Measurements from ENCODE around the gene EDARADD. TPM values are rescaled to one million over a fixed set of nuclear protein-coding genes. Genes with fewer than 3 reads are reported as not detected.

Gene EDARADD
- total RNA-seq, 1 donor from 2014 or later: 0.20 TPM

DNA sequence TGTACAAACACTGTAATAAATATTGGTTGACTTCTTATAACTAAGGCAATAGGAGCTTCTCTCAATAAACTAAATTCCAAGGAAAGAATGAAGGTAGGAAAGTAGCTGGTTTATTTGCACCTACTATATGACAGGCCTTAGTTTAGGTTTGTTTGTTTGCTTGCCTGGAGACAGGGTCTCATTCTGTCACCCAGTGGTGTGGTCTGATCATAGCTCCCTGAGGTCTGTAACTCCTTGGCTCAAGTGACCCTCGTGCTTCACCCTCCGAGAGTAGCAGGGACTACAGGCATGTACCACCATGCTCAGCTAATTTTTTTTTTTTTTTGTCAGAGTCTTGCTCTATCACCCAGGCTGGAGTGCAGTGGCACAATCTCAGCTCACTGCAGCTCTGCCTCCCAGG is 1.9 kb upstream of the EDARADD start:
- ATAC-seq: no peak
- no peak for DNase-seq (ENCODE audit: low spot score)

- ATAC-seq (peak; percentile 56), DNase-seq (ENCODE audit: low spot score) (no peak)
These were observed 768 bp downstream of the EDARADD start for GRCh38 chr1:236394879-236395229.

DNA sequence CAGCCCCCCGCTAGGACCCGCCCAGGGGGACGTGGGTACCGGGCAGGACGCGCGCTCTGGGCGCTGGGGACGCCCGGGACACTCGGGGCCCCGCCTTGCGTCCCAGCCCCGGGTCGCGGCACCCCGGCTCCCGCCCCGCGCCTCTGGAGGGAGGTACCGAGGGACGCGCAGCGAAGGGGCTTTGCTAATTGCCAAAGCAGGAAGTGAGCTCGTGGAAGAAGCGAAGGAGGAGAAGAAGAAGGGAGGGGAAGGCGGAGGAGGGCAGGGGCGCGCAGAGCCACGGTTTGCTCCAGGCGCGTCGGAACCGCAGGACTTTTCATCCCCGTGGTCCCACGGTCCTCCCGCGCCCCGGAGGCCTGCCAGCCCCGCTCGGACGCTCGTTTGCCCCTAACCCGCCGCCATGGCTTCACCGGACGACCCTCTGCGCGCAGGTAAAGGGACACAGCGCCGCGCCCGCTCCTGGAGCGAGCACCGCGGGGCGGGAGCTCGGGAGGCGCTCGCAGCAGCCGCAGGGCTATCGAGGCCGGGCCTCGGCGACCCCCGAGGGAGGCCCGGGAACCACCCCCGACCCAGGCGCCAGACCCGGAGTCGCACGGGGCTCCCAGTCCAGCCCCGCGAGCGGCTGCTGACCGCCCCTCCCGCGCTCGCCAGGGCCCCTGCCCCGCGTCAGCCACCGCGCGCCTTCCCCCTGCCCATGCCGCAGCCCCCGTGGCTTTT is 1.3 kb downstream of the EDARADD start:
- ATAC-seq (peak; percentile 63), DNase-seq (ENCODE audit: low spot score) (no peak)

DNA sequence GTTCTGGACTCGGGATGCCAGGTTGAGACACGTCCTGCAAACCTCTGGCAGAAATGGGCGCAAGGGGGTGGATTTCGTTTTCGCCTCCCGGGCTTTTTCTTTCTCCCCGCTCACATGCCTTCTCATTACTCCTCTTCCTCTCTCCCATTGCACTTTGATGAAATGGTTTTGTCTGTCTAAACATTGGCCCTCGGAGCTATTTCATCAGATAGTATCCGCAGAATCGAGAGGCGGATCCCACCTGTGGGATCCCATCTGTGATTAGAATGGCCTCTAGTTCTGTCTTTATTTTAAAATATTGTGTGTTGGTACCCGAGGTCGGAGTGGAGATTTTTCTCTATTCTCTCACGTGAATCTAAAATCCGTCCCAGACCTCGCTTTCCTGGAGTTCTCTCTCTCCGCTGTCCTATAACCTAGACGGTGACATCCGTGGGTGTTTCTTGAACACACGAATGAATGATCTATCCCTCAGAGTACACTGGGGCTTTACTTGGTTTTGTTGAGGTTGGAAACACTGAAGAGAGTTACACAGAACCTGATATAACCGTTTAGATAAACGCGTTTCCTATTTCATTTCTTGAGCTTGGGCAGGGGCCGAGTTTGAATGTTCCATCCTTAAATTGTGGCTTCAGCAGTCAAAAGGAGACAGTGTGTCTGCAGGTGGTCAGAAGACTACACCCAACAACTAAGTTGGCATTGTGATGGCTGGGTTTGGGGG is 2.0 kb downstream of the EDARADD start:
- no peak for ATAC-seq
- no peak for DNase-seq (ENCODE audit: low spot score)

GRCh38 chr1:236396665-236397043 is 2.6 kb downstream of the EDARADD start:
- DNase-seq (ENCODE audit: low spot score): no peak

DNA sequence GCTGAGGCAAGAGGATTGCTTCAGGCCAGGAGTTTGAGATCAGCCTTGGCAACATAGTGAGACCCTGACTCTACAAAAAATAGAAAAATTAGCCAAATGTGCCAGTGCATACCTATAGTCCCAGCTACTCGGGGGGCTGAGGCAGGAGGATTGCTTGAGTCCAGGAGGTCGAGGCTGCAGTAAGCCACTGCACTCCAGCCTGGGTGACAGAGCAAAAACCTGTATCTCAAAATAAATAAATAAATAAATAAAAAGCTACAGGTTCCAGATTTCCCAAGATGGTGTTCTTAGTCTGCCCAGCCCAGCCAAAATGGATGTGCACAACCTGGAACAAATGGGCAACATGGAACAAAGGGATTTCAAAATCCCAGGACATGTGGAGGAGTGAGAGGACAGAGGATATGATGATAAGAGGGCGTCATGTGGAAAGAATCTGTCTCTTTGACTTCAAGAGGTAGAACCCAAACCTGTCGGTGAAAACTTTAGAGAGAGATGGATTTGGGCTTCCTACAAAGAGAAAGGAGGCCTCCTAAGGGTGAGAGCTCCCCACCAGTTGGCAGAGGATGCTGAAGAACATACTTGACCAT is 3.2 kb downstream of the EDARADD start:
- DNase-seq (ENCODE audit: low spot score): no peak

More at GRCh38 chr1:236396665-236397043, 2.6 kb downstream of the EDARADD start:
- no peak for ATAC-seq

DNA sequence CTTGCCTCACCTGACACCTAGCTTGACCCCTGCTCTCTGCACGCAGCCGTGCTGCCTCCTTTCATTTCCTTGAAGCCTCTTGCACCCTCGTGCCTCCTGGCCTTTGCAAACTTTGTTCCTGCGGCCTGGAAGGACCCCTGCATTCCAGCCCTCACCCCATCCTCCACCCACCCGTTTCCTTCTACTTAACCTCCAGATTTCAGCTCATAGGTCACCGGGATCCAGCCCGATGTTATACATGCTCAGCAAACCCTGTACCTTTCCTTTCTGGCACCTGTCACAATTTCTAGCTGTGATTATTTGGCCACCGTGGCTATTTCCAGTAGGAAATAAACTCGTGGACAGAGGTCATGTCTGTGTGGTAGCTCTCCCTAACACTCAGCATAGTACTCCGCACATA is 4.5 kb downstream of the EDARADD start:
- ATAC-seq: no peak

More for the DNA sequence above, 3.2 kb downstream of the EDARADD start:
- no peak for ATAC-seq

DNA sequence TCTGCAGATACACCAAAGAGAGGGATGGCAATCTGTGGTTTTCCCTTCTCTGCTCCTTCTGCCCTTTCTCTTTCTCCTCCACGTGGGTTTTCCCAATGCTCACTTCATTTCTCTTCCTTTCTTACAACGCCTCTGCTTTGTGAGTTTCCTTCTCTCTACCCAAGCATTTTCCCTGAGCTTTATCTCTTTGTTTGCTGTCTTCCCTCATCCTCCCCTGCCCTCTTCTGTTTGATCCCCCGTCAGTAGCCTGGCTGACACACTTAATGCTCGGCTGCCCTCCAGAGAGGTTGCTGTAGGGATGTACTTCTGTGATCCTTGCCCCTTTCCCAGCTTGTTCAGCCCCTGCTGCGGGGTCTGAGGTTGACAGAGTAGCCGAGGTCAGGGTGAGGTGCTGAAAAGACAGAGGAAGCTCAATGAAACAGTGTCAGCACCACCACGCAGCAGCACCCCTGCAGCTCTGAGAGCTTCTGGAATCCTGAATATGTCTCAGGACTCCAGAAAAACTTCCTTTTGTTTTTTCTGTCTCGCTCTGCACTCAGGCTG is 6.0 kb downstream of the EDARADD start:
- peak; percentile 32 for DNase-seq (ENCODE audit: low spot score)
- no peak for ATAC-seq

More for the DNA sequence above, 4.5 kb downstream of the EDARADD start:
- peak; percentile 21 for DNase-seq (ENCODE audit: low spot score)

DNA sequence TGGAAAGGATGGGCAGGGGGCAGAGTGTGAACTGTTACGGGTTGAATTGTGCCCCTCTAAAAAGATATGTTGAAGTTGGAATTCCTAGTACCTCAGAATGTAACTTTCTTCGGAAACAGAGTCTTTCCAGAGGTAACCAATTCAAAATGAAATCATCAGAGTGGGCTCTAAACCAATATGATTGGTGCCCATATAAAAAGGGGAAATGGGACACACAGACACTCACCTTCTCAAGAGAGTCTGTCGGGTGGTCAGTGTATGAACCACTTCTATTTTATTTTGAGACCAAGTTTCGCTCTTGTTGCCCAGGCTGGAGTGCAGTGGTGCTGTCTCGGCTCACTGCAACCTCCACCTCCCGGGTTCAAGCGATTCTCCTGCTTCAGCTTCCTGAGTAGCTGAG is 7.6 kb downstream of the EDARADD start:
- ATAC-seq: no peak
- DNase-seq (ENCODE audit: low spot score): no peak

- ATAC-seq (no peak), DNase-seq (ENCODE audit: low spot score) (no peak)
These were observed 10.0 kb downstream of the EDARADD start for GRCh38 chr1:236403905-236404696.

- no peak for ATAC-seq
- DNase-seq (ENCODE audit: low spot score): peak; percentile 12
These were observed 13.0 kb downstream of the EDARADD start for GRCh38 chr1:236407059-236407458.

DNA sequence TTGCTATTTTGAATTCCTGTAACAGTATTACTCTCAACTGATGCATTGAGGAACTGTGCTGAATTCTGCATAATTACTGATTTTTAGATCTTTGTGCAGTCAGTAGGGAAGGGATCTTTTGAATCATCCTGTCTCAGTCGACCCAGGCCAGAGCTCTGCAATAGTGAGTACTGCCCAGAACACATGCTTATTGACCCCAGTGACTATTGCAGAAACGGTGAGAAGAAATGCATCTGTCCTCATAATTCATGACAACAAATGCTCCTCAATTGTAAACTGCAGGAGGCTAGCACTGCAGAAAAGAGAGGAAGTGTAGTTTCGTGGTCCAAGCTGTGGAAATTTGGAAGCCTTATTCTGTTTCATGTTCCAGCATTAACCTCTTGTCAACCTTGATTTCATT is 19.6 kb downstream of the EDARADD start:
- no peak for DNase-seq (ENCODE audit: low spot score)
- no peak for ATAC-seq

DNA sequence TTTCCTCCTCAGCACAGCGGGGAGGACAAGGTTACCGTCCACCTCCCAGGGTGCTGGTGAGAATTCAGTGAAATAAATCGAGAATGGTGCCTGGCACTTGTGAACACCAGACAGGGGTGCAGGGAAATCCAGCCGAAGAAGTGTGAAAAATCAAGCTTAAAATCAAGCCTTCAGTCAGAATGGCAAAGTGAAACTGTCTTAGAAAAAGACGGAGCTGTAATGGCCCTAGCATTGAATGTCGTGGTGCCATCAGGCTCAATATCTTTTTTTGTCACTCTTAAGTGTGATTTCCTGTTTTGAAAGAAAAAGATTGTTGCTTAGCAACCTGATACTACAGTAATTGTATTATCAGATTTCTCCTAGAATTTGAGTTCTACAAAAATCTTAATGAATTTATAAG is 22.1 kb downstream of the EDARADD start:
- ATAC-seq: no peak

GRCh38 chr1:236417336-236417735 is 23.2 kb downstream of the EDARADD start:
- ATAC-seq (no peak), DNase-seq (ENCODE audit: low spot score) (no peak)

More for the DNA sequence above, 22.1 kb downstream of the EDARADD start:
- no peak for DNase-seq (ENCODE audit: low spot score)

DNA sequence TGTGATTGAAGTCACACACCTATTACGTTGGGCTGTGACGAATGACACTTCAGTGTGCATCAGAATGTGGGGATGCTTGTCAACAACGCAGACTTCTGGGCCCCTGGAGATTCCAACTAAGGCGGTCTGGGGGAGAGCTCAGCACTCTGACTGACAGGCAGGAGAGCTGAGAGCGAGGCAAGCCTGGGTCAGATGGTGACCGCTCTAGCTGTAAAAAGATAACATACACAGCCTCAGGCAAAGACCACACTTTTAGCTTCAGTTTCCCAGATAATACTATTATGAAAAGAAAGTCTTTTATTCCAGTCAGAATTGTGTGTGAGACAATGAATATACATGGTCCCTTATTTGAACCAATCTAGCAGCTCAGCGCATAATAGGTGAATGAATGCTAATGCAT is 25.4 kb downstream of the EDARADD start:
- no peak for ATAC-seq
- DNase-seq (ENCODE audit: low spot score): no peak

DNA sequence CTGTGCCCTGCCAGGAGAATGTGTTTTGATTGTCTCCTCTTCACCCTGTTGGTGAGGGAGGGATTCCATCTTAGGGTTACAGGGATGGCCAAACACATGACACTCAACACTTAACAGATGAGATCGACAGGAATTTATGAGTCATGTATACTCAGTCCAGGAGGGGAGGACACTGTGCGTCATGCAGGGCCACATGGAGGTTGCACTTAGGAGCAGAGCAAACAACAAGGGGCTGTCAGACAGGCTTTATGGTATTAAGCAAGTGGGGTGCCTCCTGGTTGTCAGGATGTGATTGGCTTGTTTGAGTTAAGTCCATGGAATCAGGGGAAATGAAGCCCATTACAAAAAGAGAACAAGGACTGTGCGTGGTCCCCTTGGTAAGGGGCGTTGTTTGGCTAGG is 26.9 kb downstream of the EDARADD start:
- ATAC-seq (no peak), DNase-seq (ENCODE audit: low spot score) (no peak)

- DNase-seq (ENCODE audit: low spot score): no peak
- no peak for ATAC-seq
These were observed 27.9 kb downstream of the EDARADD start for GRCh38 chr1:236421850-236422516.

GRCh38 chr1:236422517-236422876 is 28.4 kb downstream of the EDARADD start:
- ATAC-seq (no peak), DNase-seq (ENCODE audit: low spot score) (no peak)

GRCh38 chr1:236425031-236425663 is 31.1 kb downstream of the EDARADD start:
- DNase-seq (ENCODE audit: low spot score): no peak
- ATAC-seq: no peak

DNA sequence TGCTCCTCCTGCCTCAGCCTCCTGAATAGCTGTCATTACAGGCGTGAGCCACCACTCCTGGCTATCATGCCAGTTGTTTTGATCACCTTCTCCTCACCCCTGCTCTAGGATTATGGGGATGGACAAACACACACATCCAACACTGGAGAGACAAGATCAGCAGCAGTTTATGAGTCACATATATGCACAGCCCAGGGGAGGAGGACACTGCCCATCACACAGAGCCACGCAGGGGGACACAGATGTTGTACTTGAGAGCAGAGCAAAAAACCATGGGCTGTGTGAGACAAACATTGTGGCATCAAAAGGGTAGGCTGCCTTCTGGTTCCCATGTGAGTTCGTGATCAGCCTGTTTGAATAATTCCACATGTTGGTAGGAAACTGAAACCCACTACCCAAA is 32.1 kb downstream of the EDARADD start:
- DNase-seq (ENCODE audit: low spot score) (no peak), ATAC-seq (no peak)
